ENCODE data around the gene ANKRD13A. TPM values are rescaled to one million over a fixed set of nuclear protein-coding genes. Genes with fewer than 3 reads are reported as not detected.
"Not testable (repeated sequence)": the region's sequence is repeated elsewhere in the genome, so short reads cannot be mapped to it uniquely, and the experiment has no call there.

Gene ANKRD13A
- total and polyA plus RNA-seq, 2 donors (not counting 1 experiment from before 2014, with no cell fraction given) = 150 to 185 TPM

GRCh38 chr12:110048242-110049027 lies 49.2 kb downstream of the ANKRD13A start, which contains the start of gene C12orf76:
Gene C12orf76 (minus strand): TSS chr12:110048522. CDS start chr12:110048495, 27 bp downstream.
- Mint-ChIP-seq H3K27me3 (no peaks in the 10 kb centered on the region), H3K4me1 (peaks cover 44% of the 10 kb centered on the region), H3K4me3 (peak within 1 kb of the TSS; percentile 91), H3K27ac (peak within 1 kb of the TSS; percentile 98), H3K9me3 (ENCODE audit: insufficient read depth) (no peaks in the 10 kb centered on the region)
- Histone ChIP-seq H3K36me3 (replicated peaks in 1 of 2; ENCODE audit: control extremely low read depth in 1 of 2, control insufficient read depth in 1 of 2, extremely low read depth in 1 of 2, insufficient read depth in 2 of 2, low read length in 1 of 2) (peaks cover 0 to 8% of the 10 kb centered on the region in 2 experiments), H3K4me3 (ENCODE audit: control extremely low read depth in 1 of 5, extremely low read depth in 1 of 5, insufficient read depth in 1 of 5, low read depth in 2 of 5, low read length in 4 of 5) (peak within 1 kb of the TSS; percentile 66 to 95 (median 74)), H3K27me3 (replicated peaks in 1 of 4; ENCODE audit: control extremely low read depth in 1 of 4, control insufficient read depth in 3 of 4, insufficient read depth in 4 of 4, low read length in 3 of 4) (no peaks in the 10 kb centered on the region), H2AFZ (ENCODE audit: insufficient read depth, low read depth, low read length, poor library complexity, severe bottlenecking) (peak within 1 kb of the TSS; percentile 84), H4K20me1 (ENCODE audit: control insufficient read depth, insufficient read depth, low read length, poor library complexity, severe bottlenecking) (no peaks in the 10 kb centered on the region), H3K79me2 (ENCODE audit: control insufficient read depth, insufficient read depth, low read length) (peaks cover 48% of the 10 kb centered on the region), H3K4me1 (ENCODE audit: control insufficient read depth in 2 of 2, insufficient read depth in 2 of 2, low read length in 2 of 2) (peaks cover 23 to 44% of the 10 kb centered on the region in 2 donors), H3K27ac (ENCODE audit: low read length in 2 of 2) (peak within 1 kb of the TSS; percentile 86 to 89), H3K4me2 (replicated peaks; ENCODE audit: low read depth, low read length, poor library complexity, severe bottlenecking) (peak within 1 kb of the TSS; percentile 64), H3K9me3 (ENCODE audit: control extremely low read depth in 1 of 3, control insufficient read depth in 2 of 3, insufficient read depth in 1 of 3, low read length in 2 of 3) (no peaks in the 10 kb centered on the region), H3K9ac (ENCODE audit: low read length) (peak within 1 kb of the TSS; percentile 59)
- ChIA-PET CTCF (no interaction called here), POLR2A (interaction anchor here (0.7 kb wide), 1 partner anchor 76 kb away, joined by 3 read pairs; the partner anchor contains the start of gene IFT81)
- intact Hi-C loops (cut with micrococcal nuclease) = loop anchor here (1.0 to 10.0 kb wide), 7 partner anchors 31 to 232 kb away; partner anchors contain the start of genes GIT2, GLTP and IFT81
- ATAC-seq (ENCODE audit: low read depth) (peak; percentile 98), DNase-seq (peak; percentile 96)
- WGBS (ENCODE audit: insufficient coverage) = 3% methylated on average over 44 of the region's 47 CpGs
- no peak for TF ChIP-seq EZH2 (IDR thresholded peaks at IDR 0.05; ENCODE audit: borderline replicate concordance, insufficient read depth, low read depth, low read length, poor library complexity, severe bottlenecking)
- TF ChIP-seq, protein P1, sequence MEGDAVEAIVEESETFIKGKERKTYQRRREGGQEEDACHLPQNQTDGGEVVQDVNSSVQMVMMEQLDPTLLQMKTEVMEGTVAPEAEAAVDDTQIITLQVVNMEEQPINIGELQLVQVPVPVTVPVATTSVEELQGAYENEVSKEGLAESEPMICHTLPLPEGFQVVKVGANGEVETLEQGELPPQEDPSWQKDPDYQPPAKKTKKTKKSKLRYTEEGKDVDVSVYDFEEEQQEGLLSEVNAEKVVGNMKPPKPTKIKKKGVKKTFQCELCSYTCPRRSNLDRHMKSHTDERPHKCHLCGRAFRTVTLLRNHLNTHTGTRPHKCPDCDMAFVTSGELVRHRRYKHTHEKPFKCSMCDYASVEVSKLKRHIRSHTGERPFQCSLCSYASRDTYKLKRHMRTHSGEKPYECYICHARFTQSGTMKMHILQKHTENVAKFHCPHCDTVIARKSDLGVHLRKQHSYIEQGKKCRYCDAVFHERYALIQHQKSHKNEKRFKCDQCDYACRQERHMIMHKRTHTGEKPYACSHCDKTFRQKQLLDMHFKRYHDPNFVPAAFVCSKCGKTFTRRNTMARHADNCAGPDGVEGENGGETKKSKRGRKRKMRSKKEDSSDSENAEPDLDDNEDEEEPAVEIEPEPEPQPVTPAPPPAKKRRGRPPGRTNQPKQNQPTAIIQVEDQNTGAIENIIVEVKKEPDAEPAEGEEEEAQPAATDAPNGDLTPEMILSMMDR (IDR thresholded peaks at IDR 0.05) = no peak

DNA sequence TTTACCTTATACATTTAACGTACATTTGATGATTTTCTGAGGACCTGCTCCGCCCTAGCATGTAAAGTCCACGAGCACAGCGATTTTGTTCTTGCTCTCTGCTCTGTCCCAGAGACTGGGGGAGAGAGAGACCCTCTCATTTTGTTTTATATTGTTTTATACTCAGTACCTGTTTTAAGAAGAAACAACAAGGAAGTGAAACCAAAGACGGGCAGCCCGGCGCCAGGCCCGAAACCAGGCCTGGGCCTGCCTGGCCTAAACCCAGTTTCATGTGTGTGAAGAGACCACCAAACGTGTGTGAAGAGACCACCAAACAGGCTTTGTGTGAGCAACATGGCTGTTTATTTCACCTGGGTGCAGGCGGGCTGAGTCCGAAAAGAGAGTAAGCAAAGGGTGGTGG lies 49.8 kb downstream of the ANKRD13A start:
- POLR2A ChIA-PET = not testable (repeated sequence)
- H3K9ac ChIP-seq (ENCODE audit: low read length) = peak overlapping the region; percentile 59
- intact Hi-C loops (cut with micrococcal nuclease) = loop anchor here (10.0 kb wide), 1 partner anchor 164 kb away; the partner anchor contains the start of gene GLTP

GRCh38 chr12:110049666-110050065 lies 50.4 kb downstream of the ANKRD13A start:
- peak overlapping the region; percentile 84 for H2AFZ ChIP-seq (ENCODE audit: insufficient read depth, low read depth, low read length, poor library complexity, severe bottlenecking)

More for the DNA sequence above, 49.8 kb downstream of the ANKRD13A start:
- Histone ChIP-seq H2AFZ (ENCODE audit: insufficient read depth, low read depth, low read length, poor library complexity, severe bottlenecking) (peak overlapping the region; percentile 84), H3K79me2 (ENCODE audit: control insufficient read depth, insufficient read depth, low read length) (peaks cover 42% of the 10 kb centered on the region), H3K4me2 (replicated peaks; ENCODE audit: low read depth, low read length, poor library complexity, severe bottlenecking) (peak overlapping the region; percentile 64), H3K27ac (ENCODE audit: low read length in 2 of 2) (peak overlapping the region; percentile 86 to 89), H3K4me1 (ENCODE audit: control insufficient read depth in 2 of 2, insufficient read depth in 2 of 2, low read length in 2 of 2) (peaks cover 23 to 43% of the 10 kb centered on the region in 2 donors), H3K4me3 (ENCODE audit: control extremely low read depth in 1 of 5, extremely low read depth in 1 of 5, insufficient read depth in 1 of 5, low read depth in 2 of 5, low read length in 4 of 5) (peak overlapping the region; percentile 66 to 95 (median 74))
- H3K36me3 ChIP-seq (replicated peaks in 1 of 2; ENCODE audit: control extremely low read depth in 1 of 2, control insufficient read depth in 1 of 2, extremely low read depth in 1 of 2, insufficient read depth in 2 of 2, low read length in 1 of 2); CTCF ChIA-PET; H3K9me3 Mint-ChIP-seq (ENCODE audit: insufficient read depth); H3K9me3 ChIP-seq (ENCODE audit: control extremely low read depth in 1 of 3, control insufficient read depth in 2 of 3, insufficient read depth in 1 of 3, low read length in 2 of 3); H3K27me3 Mint-ChIP-seq; H4K20me1 ChIP-seq (ENCODE audit: control insufficient read depth, insufficient read depth, low read length, poor library complexity, severe bottlenecking); H3K27me3 ChIP-seq (replicated peaks in 1 of 4; ENCODE audit: control extremely low read depth in 1 of 4, control insufficient read depth in 3 of 4, insufficient read depth in 4 of 4, low read length in 3 of 4): not testable (repeated sequence)
- WGBS (ENCODE audit: insufficient coverage) = 68% methylated on average over 3 of the region's 11 CpGs
- peaks cover 43% of the 10 kb centered on the region for H3K4me1 Mint-ChIP-seq
- DNase-seq (peak; percentile 82), ATAC-seq (ENCODE audit: low read depth) (peak; percentile 15)
- H3K27ac Mint-ChIP-seq = peak overlapping the region; percentile 98
- peak overlapping the region; percentile 91 for H3K4me3 Mint-ChIP-seq

More at GRCh38 chr12:110049666-110050065, 50.4 kb downstream of the ANKRD13A start:
- intact Hi-C loops (cut with micrococcal nuclease) = loop anchor here (10.0 kb wide), 1 partner anchor 165 kb away; the partner anchor contains the start of gene GLTP
- Histone ChIP-seq H3K79me2 (ENCODE audit: control insufficient read depth, insufficient read depth, low read length) (peaks cover 37% of the 10 kb centered on the region), H3K9ac (ENCODE audit: low read length) (peak overlapping the region; percentile 59), H3K27ac (ENCODE audit: low read length in 2 of 2) (peak overlapping the region; percentile 86 to 89), H3K4me1 (ENCODE audit: control insufficient read depth in 2 of 2, insufficient read depth in 2 of 2, low read length in 2 of 2) (peaks cover 23 to 43% of the 10 kb centered on the region in 2 donors)
- not testable (repeated sequence) for H3K4me3 ChIP-seq (ENCODE audit: control extremely low read depth in 1 of 5, extremely low read depth in 1 of 5, insufficient read depth in 1 of 5, low read depth in 2 of 5, low read length in 4 of 5); H3K9me3 Mint-ChIP-seq (ENCODE audit: insufficient read depth); H3K27me3 Mint-ChIP-seq; H3K27me3 ChIP-seq (replicated peaks in 1 of 4; ENCODE audit: control extremely low read depth in 1 of 4, control insufficient read depth in 3 of 4, insufficient read depth in 4 of 4, low read length in 3 of 4); H4K20me1 ChIP-seq (ENCODE audit: control insufficient read depth, insufficient read depth, low read length, poor library complexity, severe bottlenecking); DNase-seq; H3K4me2 ChIP-seq (replicated peaks; ENCODE audit: low read depth, low read length, poor library complexity, severe bottlenecking); H3K36me3 ChIP-seq (replicated peaks in 1 of 2; ENCODE audit: control extremely low read depth in 1 of 2, control insufficient read depth in 1 of 2, extremely low read depth in 1 of 2, insufficient read depth in 2 of 2, low read length in 1 of 2); ATAC-seq (ENCODE audit: low read depth); H3K9me3 ChIP-seq (ENCODE audit: control extremely low read depth in 1 of 3, control insufficient read depth in 2 of 3, insufficient read depth in 1 of 3, low read length in 2 of 3)
- peak overlapping the region; percentile 98 for H3K27ac Mint-ChIP-seq
- H3K4me1 Mint-ChIP-seq = peaks cover 42% of the 10 kb centered on the region
- 71% methylated on average over 4 of the region's 9 CpGs for WGBS (ENCODE audit: insufficient coverage)
- peak overlapping the region; percentile 91 for H3K4me3 Mint-ChIP-seq
- ChIA-PET POLR2A (interaction anchor here (0.6 to 0.8 kb wide), 2 partner anchors 26 to 45 kb away, joined by 3 read pairs; no protein-coding TSS in a partner anchor), CTCF (interaction anchor here (1.1 to 1.3 kb wide), 2 partner anchors 12 to 50 kb away, joined by 3 to 4 read pairs; no protein-coding TSS in a partner anchor)
